Activated B cell treated with CpG ODN at 0.5 μM for 24 hours (primary cell): ENCODE measurements around the gene CPSF6. TPM values are rescaled to one million over a fixed set of nuclear protein-coding genes. Genes with fewer than 3 reads are reported as not detected.
A peak's percentile ranks its signal among the peaks of the same experiment; 100 is the strongest.

ENCODE experiments used
- ATAC-seq: fragments of 200-7000 bp; cut with Tn5 transposase; one replicate; pipeline ENCODE4 v1.10.0; 2021; ENCODE audit warnings: low read depth, mild to moderate bottlenecking, moderate library complexity
- CTCF ChIA-PET: fragments of 350-600 bp; sonication (Branson Sonifier 250); formaldehyde crosslinking; loops from one replicate; lab custom pipeline; 2021; ENCODE audit warnings: antibody characterized with exemption; lab: Charles Lee
- POLR2A ChIA-PET: fragments of 350-600 bp; sonication (Branson Sonifier 250); formaldehyde crosslinking; loops from one replicate; lab custom pipeline; 2021; ENCODE audit warnings: antibody characterized with exemption; lab: Charles Lee
- DNase-seq: peaks from one replicate; pipeline ENCODE4 v3.0.0; 2022
- H3K27ac Mint-ChIP-seq: one replicate; pipeline ENCODE4 v1.8.0; 2020; ENCODE audit warnings: mixed read lengths
- H3K27me3 Mint-ChIP-seq: one replicate; pipeline ENCODE4 v1.8.0; 2021; ENCODE audit warnings: mixed read lengths
- H3K36me3 Mint-ChIP-seq: one replicate; pipeline ENCODE4 v1.8.0; 2021; ENCODE audit warnings: low read depth, mixed read lengths
- H3K4me1 Mint-ChIP-seq: one replicate; pipeline ENCODE4 v1.8.0; 2021; ENCODE audit warnings: mixed read lengths
- H3K4me3 Mint-ChIP-seq: one replicate; pipeline ENCODE4 v1.8.0; 2020; ENCODE audit warnings: mild to moderate bottlenecking, mixed read lengths
- H3K9me3 Mint-ChIP-seq: one replicate; pipeline ENCODE4 v1.8.0; 2020; ENCODE audit warnings: mixed read lengths
- intact Hi-C: fragments of 100-400 bp; cut with micrococcal nuclease; formaldehyde crosslinking; loops from one replicate; pipeline ENCODE4 v1.15.1; 2024
- total RNA-seq: library from RNA; stranded (reverse); gene quantifications from 2 replicates; pipeline ENCODE4 v1.2.3, GENCODE V29; 2022
- TF ChIP-seq, protein P1 (sequence below): fragments of 200-600 bp; IDR thresholded peaks from one replicate; pipeline ENCODE4 v1.8.0; 2022; ENCODE audit warnings: antibody characterized with exemption, mild to moderate bottlenecking

CPSF6 gene
- total RNA-seq, 1 donor from 2014 or later = 104 TPM

GRCh38 chr12:69239922-69240630 lies 707 bp downstream of the CPSF6 start:
- ATAC-seq = peak; percentile 23
- peaks cover 54% of the 10 kb centered on the region for H3K4me1 Mint-ChIP-seq
- intact Hi-C loops = loop anchor here (1.0 to 5.0 kb wide), 11 partner anchors 83 to 1973 kb away; partner anchors contain the start of genes CAND1, CCT2, CNOT2 and CPM
- DNase-seq = peak; percentile 62
- TF ChIP-seq, protein P1, sequence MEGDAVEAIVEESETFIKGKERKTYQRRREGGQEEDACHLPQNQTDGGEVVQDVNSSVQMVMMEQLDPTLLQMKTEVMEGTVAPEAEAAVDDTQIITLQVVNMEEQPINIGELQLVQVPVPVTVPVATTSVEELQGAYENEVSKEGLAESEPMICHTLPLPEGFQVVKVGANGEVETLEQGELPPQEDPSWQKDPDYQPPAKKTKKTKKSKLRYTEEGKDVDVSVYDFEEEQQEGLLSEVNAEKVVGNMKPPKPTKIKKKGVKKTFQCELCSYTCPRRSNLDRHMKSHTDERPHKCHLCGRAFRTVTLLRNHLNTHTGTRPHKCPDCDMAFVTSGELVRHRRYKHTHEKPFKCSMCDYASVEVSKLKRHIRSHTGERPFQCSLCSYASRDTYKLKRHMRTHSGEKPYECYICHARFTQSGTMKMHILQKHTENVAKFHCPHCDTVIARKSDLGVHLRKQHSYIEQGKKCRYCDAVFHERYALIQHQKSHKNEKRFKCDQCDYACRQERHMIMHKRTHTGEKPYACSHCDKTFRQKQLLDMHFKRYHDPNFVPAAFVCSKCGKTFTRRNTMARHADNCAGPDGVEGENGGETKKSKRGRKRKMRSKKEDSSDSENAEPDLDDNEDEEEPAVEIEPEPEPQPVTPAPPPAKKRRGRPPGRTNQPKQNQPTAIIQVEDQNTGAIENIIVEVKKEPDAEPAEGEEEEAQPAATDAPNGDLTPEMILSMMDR = no peak
- H3K27me3 Mint-ChIP-seq = no peaks in the 10 kb centered on the region
- ChIA-PET CTCF (interaction anchor here (2.1 kb wide), 1 partner anchor 83 kb away, joined by 7 read pairs; no protein-coding TSS in a partner anchor), POLR2A (interaction anchor here (0.6 to 1.4 kb wide), 2 partner anchors 262 to 432 kb away, joined by 3 read pairs; partner anchors contain the start of gene MDM2)
- H3K4me3 Mint-ChIP-seq = peak overlapping the region; percentile 99
- H3K27ac Mint-ChIP-seq = peak overlapping the region; percentile 90
- H3K36me3 Mint-ChIP-seq = peaks cover 21% of the 10 kb centered on the region
- no peaks in the 10 kb centered on the region for H3K9me3 Mint-ChIP-seq

DNA sequence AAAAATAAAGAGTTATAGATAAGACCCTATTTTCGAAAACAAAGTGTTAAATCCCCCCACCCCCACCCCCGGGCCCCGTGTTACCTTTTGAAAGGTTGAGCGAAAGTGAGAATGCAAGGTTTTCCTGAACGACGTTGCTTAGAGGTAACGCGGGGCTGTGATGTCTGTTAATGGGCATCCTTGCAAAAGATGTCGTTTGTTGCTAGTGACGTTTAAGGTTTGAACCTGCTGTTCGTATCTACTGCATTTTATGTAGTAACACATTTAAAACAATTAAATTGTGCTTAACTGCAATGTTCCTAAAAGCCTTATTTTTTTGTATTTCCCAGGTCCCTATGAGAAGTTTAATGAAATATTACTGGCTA lies 1.2 kb downstream of the CPSF6 start:
- Mint-ChIP-seq H3K4me3 (peak overlapping the region; percentile 99), H3K27ac (peak overlapping the region; percentile 90), H3K9me3 (no peaks in the 10 kb centered on the region), H3K36me3 (peaks cover 21% of the 10 kb centered on the region), H3K4me1 (peaks cover 60% of the 10 kb centered on the region), H3K27me3 (no peaks in the 10 kb centered on the region)
- TF ChIP-seq, protein P1 = no peak
- POLR2A ChIA-PET = no interaction called here
- DNase-seq = no peak
- CTCF ChIA-PET = interaction anchor here (1.2 to 2.1 kb wide), 2 partner anchors 13 to 84 kb away, joined by 4 to 7 read pairs; no protein-coding TSS in a partner anchor
- no peak for ATAC-seq
- intact Hi-C loops = loop anchor here (1.0 to 5.0 kb wide), 2 partner anchors 117 to 494 kb away; partner anchors contain the start of genes SLC35E3 and YEATS4

- no peaks in the 10 kb centered on the region for H3K27me3 Mint-ChIP-seq
- ATAC-seq (no peak), DNase-seq (no peak)
- TF ChIP-seq, protein P1 = no peak
- peak overlapping the region; percentile 55 for H3K4me3 Mint-ChIP-seq
- no peak overlapping the region for H3K27ac Mint-ChIP-seq
- CTCF ChIA-PET = interaction anchor here (0.6 to 3.0 kb wide), 6 partner anchors 10 to 399 kb away, joined by 3 to 10 read pairs (median 4); no protein-coding TSS in a partner anchor
- peaks cover 21% of the 10 kb centered on the region for H3K36me3 Mint-ChIP-seq
- intact Hi-C loops = loop anchor here (5.0 kb wide), 1 partner anchor 116 kb away; the partner anchor contains the start of gene YEATS4
- POLR2A ChIA-PET = interaction anchor here (0.6 to 1.5 kb wide), 4 partner anchors 11 to 632 kb away, joined by 3 to 6 read pairs (median 4); no protein-coding TSS in a partner anchor
- H3K9me3 Mint-ChIP-seq = no peaks in the 10 kb centered on the region
- peaks cover 68% of the 10 kb centered on the region for H3K4me1 Mint-ChIP-seq
Observed at GRCh38 chr12:69241438-69242092, 2.2 kb downstream of the CPSF6 start.

GRCh38 chr12:69243099-69244084 lies 4.0 kb downstream of the CPSF6 start:
- peak overlapping the region; percentile 17 for H3K4me3 Mint-ChIP-seq
- intact Hi-C loops = loop anchor here (1.0 to 5.0 kb wide), 2 partner anchors 11 to 114 kb away; partner anchors contain the start of gene YEATS4
- ChIA-PET CTCF (interaction anchor here (1.4 to 3.0 kb wide), 3 partner anchors 9 to 88 kb away, joined by 4 to 10 read pairs (median 6); no protein-coding TSS in a partner anchor), POLR2A (no interaction called here)
- H3K4me1 Mint-ChIP-seq = peaks cover 78% of the 10 kb centered on the region
- H3K27ac Mint-ChIP-seq = peak overlapping the region; percentile 46
- H3K9me3 Mint-ChIP-seq = no peaks in the 10 kb centered on the region
- ATAC-seq (no peak), DNase-seq (no peak)
- H3K27me3 Mint-ChIP-seq = no peaks in the 10 kb centered on the region
- peaks cover 24% of the 10 kb centered on the region for H3K36me3 Mint-ChIP-seq
- TF ChIP-seq, protein P1 = no peak
